ENCODE measurements around the gene CALCOCO2. TPM values are rescaled to one million over a fixed set of nuclear protein-coding genes. Genes with fewer than 3 reads are reported as not detected.

CALCOCO2 gene
- total and polyA plus RNA-seq, 10 of the 15 experiments (the other 5 are each of a cell fraction or from before 2014, with no cell fraction given) = 20.2 to 138 (median 53.1) TPM

DNA sequence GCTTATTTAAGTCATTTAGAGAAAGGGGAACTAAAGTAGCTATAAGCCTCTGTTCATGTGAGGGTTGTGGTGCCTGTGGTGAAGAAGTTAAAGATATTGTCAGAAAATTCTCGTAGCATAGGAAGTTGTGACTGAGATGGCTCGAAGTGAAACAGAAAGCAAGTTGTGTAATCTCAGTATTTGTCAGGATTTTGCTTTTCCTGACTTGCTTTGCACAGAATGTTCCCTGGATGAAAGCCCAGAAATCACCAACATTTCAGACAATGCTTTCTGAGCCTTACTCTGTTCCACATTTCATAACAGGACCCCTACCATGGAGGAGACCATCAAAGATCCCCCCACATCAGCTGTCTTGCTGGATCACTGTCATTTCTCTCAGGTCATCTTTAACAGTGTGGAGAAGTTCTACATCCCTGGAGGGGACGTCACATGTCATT lies 10.6 kb downstream of the CALCOCO2 start (continued):
- TF ChIP-seq, protein P1, sequence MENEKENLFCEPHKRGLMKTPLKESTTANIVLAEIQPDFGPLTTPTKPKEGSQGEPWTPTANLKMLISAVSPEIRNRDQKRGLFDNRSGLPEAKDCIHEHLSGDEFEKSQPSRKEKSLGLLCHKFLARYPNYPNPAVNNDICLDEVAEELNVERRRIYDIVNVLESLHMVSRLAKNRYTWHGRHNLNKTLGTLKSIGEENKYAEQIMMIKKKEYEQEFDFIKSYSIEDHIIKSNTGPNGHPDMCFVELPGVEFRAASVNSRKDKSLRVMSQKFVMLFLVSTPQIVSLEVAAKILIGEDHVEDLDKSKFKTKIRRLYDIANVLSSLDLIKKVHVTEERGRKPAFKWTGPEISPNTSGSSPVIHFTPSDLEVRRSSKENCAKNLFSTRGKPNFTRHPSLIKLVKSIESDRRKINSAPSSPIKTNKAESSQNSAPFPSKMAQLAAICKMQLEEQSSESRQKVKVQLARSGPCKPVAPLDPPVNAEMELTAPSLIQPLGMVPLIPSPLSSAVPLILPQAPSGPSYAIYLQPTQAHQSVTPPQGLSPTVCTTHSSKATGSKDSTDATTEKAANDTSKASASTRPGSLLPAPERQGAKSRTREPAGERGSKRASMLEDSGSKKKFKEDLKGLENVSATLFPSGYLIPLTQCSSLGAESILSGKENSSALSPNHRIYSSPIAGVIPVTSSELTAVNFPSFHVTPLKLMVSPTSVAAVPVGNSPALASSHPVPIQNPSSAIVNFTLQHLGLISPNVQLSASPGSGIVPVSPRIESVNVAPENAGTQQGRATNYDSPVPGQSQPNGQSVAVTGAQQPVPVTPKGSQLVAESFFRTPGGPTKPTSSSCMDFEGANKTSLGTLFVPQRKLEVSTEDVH (IDR thresholded peaks at IDR 0.05; ENCODE audit: low read depth, partially characterized antibody) = peak; percentile 46
- no peak for TF ChIP-seq SIN3A (IDR thresholded peaks at IDR 0.05; ENCODE audit: low read depth, low read length)
- TF ChIP-seq CBX5 (IDR thresholded peaks at IDR 0.05; ENCODE audit: low read depth) = no peak
- no peak for TF ChIP-seq SREBF2 (IDR thresholded peaks at IDR 0.05; ENCODE audit: low read length)
- no peak for TF ChIP-seq STAT1 (conservative IDR thresholded peaks at IDR 0.05)
- TF ChIP-seq TBL1XR1 (IDR thresholded peaks at IDR 0.05; ENCODE audit: low read depth, low read length) = no peak
- peak; percentile 80 to 84; a peak in 3 of 4 replicates for TF ChIP-seq BHLHE40 (IDR thresholded peaks at IDR 0.05; ENCODE audit: borderline replicate concordance in 1 of 2, low read depth in 2 of 2, low read length in 1 of 2)
- no peak for TF ChIP-seq TCF12 (IDR thresholded peaks at IDR 0.05; ENCODE audit: low read depth, low read length)
- TF ChIP-seq, protein P2, sequence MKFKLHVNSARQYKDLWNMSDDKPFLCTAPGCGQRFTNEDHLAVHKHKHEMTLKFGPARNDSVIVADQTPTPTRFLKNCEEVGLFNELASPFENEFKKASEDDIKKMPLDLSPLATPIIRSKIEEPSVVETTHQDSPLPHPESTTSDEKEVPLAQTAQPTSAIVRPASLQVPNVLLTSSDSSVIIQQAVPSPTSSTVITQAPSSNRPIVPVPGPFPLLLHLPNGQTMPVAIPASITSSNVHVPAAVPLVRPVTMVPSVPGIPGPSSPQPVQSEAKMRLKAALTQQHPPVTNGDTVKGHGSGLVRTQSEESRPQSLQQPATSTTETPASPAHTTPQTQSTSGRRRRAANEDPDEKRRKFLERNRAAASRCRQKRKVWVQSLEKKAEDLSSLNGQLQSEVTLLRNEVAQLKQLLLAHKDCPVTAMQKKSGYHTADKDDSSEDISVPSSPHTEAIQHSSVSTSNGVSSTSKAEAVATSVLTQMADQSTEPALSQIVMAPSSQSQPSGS (IDR thresholded peaks at IDR 0.05; ENCODE audit: low read length) = 0 out of 2 replicates have a peak, but pooled peaks have one; percentile 45
- no peak for TF ChIP-seq TARDBP (IDR thresholded peaks at IDR 0.05; ENCODE audit: borderline replicate concordance)
- TF ChIP-seq, protein P3, sequence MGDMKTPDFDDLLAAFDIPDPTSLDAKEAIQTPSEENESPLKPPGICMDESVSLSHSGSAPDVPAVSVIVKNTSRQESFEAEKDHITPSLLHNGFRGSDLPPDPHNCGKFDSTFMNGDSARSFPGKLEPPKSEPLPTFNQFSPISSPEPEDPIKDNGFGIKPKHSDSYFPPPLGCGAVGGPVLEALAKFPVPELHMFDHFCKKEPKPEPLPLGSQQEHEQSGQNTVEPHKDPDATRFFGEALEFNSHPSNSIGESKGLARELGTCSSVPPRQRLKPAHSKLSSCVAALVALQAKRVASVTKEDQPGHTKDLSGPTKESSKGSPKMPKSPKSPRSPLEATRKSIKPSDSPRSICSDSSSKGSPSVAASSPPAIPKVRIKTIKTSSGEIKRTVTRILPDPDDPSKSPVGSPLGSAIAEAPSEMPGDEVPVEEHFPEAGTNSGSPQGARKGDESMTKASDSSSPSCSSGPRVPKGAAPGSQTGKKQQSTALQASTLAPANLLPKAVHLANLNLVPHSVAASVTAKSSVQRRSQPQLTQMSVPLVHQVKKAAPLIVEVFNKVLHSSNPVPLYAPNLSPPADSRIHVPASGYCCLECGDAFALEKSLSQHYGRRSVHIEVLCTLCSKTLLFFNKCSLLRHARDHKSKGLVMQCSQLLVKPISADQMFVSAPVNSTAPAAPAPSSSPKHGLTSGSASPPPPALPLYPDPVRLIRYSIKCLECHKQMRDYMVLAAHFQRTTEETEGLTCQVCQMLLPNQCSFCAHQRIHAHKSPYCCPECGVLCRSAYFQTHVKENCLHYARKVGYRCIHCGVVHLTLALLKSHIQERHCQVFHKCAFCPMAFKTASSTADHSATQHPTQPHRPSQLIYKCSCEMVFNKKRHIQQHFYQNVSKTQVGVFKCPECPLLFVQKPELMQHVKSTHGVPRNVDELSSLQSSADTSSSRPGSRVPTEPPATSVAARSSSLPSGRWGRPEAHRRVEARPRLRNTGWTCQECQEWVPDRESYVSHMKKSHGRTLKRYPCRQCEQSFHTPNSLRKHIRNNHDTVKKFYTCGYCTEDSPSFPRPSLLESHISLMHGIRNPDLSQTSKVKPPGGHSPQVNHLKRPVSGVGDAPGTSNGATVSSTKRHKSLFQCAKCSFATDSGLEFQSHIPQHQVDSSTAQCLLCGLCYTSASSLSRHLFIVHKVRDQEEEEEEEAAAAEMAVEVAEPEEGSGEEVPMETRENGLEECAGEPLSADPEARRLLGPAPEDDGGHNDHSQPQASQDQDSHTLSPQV (IDR thresholded peaks at IDR 0.05) = no peak
- TF ChIP-seq HDGF (IDR thresholded peaks at IDR 0.05) = 0 out of 2 replicates have a peak, but pooled peaks have one; percentile 22
- TF ChIP-seq PAX8 (IDR thresholded peaks at IDR 0.05) = 0 out of 2 replicates have a peak, but pooled peaks have one; percentile 43
- 0 out of 2 replicates have a peak, but pooled peaks have one; percentile 36 for TF ChIP-seq SPI1 (IDR thresholded peaks at IDR 0.05; ENCODE audit: borderline replicate concordance, insufficient read depth, low read depth, low read length)
- TF ChIP-seq CBFB (IDR thresholded peaks at IDR 0.05; ENCODE audit: low read depth) = peak; percentile 70
- TF ChIP-seq GABPA (IDR thresholded peaks at IDR 0.05; ENCODE audit: low read depth) = no peak
- peak in 1 of 2 experiments; percentile 77; a peak in 1 of 4 replicates for TF ChIP-seq EP300 (IDR thresholded peaks at IDR 0.05; ENCODE audit: borderline replicate concordance in 1 of 2, control insufficient read depth in 1 of 2, low read depth in 2 of 2, low read length in 2 of 2)
- no peak for TF ChIP-seq RCOR1 (conservative IDR thresholded peaks at IDR 0.05; ENCODE audit: low read depth, low read length)
- TF ChIP-seq FOXM1 (IDR thresholded peaks at IDR 0.05; ENCODE audit: low read depth, low read length) = peak; percentile 51; the same call in 1 of the 2 replicates
- TF ChIP-seq TAF1 (IDR thresholded peaks at IDR 0.05; ENCODE audit: borderline replicate concordance, low read depth, low read length) = no peak
